Thyroid gland (tissue), 4 donors: ENCODE measurements around the gene C4orf50. TPM values are rescaled to one million over a fixed set of nuclear protein-coding genes. Genes with fewer than 3 reads are reported as not detected.
"Not testable (repeated sequence)": the region's sequence is repeated elsewhere in the genome, so short reads cannot be mapped to it uniquely, and the experiment has no call there.

ENCODE experiments used
- DNase-seq, 2 donors: peaks; one replicate each; pipeline ENCODE4 v3.0.0-alpha.2; 2019
- H3K27ac ChIP-seq, 3 donors: fragments of 200-600 bp; sonication (generic); 1 replicate in 2 of 3; 2 replicates in 1 of 3; pipeline ENCODE4 v1.5.1; 2016 to 2019; ENCODE audit warnings: mild to moderate bottlenecking in 1 of 3, moderate library complexity in 1 of 3
- H3K27me3 ChIP-seq: fragments of 200-600 bp; sonication (generic); one replicate; pipeline ENCODE4 v1.5.1; 2019
- H3K36me3 ChIP-seq, 2 donors: fragments of 200-600 bp; sonication (generic); one replicate each; pipeline ENCODE4 v1.5.1; 2016 to 2019
- H3K4me1 ChIP-seq, 2 donors: fragments of 200-600 bp; sonication (generic); one replicate each; pipeline ENCODE4 v1.5.1; 2017 to 2019
- H3K4me3 ChIP-seq, 3 donors: fragments of 200-600 bp; sonication (generic); replicated peaks in 1 of 3; 1 replicate in 2 of 3; 2 replicates in 1 of 3; pipeline ENCODE4 v1.5.1; 2016; ENCODE audit warnings: mild to moderate bottlenecking in 1 of 3
- H3K9me3 ChIP-seq: fragments of 200-600 bp; sonication (generic); one replicate; pipeline ENCODE4 v1.5.1; 2017
- POLR2A ChIP-seq, 2 donors: fragments of 450-650 bp; IDR thresholded peaks; one replicate each; pipeline ENCODE4 v1.6.1; 2017; ENCODE audit warnings: antibody characterized with exemption in 2 of 2, mild to moderate bottlenecking in 2 of 2, moderate library complexity in 1 of 2
- WGBS, 2 donors: methylation state at CpG; one replicate each; pipeline ENCODE4 v1.1.5; 2017; 5-methylcytosine and 5-hydroxymethylcytosine counted together
- intact Hi-C: fragments of 100-400 bp; cut with DNase I; formaldehyde crosslinking; loops from one replicate; pipeline ENCODE4 v1.15.1; 2023
- total RNA-seq, 4 donors: library from RNA; depleted of rRNA; stranded (reverse); fragments of >200 nt; gene quantifications; one replicate each; pipeline ENCODE4 v1.2.3, GENCODE V29; 2016
- TF ChIP-seq, protein P1 (sequence below), 6 experiments: fragments of 200-600 bp in 3 of 6; fragments of 450-650 bp in 3 of 6; sonication (generic) in 3 of 6; IDR thresholded peaks; one replicate each; pipeline ENCODE4 v1.5.1; 2016 to 2019; ENCODE audit warnings: antibody characterized with exemption in 6 of 6, mild to moderate bottlenecking in 2 of 6, inconsistent platforms in 1 of 6, moderate library complexity in 1 of 6

Gene C4orf50
- total RNA-seq, 4 donors from 2014 or later = 0.11 to 0.15 (median 0.13) TPM; not detected in 1

DNA sequence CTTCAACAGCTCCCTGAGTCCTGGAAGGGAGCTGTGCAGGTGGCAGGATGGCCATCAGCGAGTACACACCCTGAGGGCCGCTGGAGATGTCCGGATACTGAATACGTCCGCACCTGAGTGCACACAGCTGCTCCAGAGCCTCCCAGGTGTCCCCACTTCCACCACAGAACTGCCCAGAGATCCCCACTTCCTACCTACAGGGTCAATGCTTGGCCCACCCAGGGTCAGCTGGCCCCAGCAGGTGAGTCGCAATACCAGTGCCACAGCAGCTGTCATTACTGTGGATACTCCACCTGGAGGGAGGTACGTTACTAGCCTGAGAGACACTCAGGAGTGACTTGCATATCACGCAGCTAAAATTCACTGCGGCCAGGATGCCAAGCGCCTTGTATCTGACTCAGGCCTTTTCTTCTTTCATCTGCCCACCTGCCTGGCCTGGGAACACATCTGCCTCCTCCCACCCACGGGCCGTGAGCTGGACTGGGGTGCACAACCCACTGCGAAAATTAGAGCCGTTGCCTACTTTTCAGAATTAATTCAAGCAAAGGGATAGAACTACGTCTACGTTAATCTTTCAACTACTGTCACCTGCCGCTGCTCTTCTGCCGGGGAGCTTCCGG is 9.4 kb downstream of the C4orf50 start:
- 64 to 80% methylated on average over 13 to 16 of the region's 19 CpGs for WGBS, 2 donors
- Histone ChIP-seq H3K9me3 (no peaks in the 10 kb centered on the region), H3K27me3 (no peaks in the 10 kb centered on the region), H3K27ac (no peak overlapping the region), H3K36me3 (no peaks in the 10 kb centered on the region), H3K4me3 (no peak overlapping the region), H3K4me1 (peaks cover 0 to 8% of the 10 kb centered on the region in 2 donors)
- TF ChIP-seq POLR2A (IDR thresholded peaks at IDR 0.05) = no peak
- TF ChIP-seq, protein P1, sequence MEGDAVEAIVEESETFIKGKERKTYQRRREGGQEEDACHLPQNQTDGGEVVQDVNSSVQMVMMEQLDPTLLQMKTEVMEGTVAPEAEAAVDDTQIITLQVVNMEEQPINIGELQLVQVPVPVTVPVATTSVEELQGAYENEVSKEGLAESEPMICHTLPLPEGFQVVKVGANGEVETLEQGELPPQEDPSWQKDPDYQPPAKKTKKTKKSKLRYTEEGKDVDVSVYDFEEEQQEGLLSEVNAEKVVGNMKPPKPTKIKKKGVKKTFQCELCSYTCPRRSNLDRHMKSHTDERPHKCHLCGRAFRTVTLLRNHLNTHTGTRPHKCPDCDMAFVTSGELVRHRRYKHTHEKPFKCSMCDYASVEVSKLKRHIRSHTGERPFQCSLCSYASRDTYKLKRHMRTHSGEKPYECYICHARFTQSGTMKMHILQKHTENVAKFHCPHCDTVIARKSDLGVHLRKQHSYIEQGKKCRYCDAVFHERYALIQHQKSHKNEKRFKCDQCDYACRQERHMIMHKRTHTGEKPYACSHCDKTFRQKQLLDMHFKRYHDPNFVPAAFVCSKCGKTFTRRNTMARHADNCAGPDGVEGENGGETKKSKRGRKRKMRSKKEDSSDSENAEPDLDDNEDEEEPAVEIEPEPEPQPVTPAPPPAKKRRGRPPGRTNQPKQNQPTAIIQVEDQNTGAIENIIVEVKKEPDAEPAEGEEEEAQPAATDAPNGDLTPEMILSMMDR (IDR thresholded peaks at IDR 0.05) = no peak
- intact Hi-C loops = no loop called here
- no peak for DNase-seq

DNA sequence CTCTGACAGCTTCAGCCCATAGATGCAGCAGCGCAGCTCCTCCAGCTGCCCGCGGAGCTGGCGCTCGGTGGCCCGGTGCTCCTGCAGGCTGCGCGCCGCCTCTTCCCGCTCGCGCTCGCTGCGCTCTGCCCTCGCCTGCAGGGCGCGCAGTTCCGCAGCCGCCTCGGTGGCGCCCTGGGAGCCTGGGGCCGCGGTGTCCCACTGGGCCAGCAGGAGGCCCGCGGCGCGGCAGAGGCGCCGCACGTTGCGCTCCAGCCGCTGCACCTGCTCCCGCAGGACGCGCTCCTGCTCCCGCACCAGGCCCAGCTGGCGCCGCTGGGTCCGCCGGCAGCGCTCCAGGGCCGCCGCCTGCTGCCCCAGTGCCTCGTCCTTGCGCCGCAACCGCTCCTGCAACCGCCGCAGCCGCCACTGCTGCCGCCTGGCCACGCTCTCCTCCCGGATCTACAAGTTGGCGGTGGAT is 10.1 kb downstream of the C4orf50 start:
- Histone ChIP-seq H3K36me3 (no peaks in the 10 kb centered on the region), H3K27ac (no peak overlapping the region), H3K4me1 (peaks cover 0 to 8% of the 10 kb centered on the region in 2 donors), H3K27me3 (no peaks in the 10 kb centered on the region), H3K9me3 (no peaks in the 10 kb centered on the region), H3K4me3 (no peak overlapping the region)
- TF ChIP-seq POLR2A (IDR thresholded peaks at IDR 0.05) = no peak
- TF ChIP-seq, protein P1 (IDR thresholded peaks at IDR 0.05) = no peak
- DNase-seq = no peak
- intact Hi-C loops = no loop called here
- 50 to 52% methylated on average over 21 to 23 of the region's 54 CpGs for WGBS, 2 donors

DNA sequence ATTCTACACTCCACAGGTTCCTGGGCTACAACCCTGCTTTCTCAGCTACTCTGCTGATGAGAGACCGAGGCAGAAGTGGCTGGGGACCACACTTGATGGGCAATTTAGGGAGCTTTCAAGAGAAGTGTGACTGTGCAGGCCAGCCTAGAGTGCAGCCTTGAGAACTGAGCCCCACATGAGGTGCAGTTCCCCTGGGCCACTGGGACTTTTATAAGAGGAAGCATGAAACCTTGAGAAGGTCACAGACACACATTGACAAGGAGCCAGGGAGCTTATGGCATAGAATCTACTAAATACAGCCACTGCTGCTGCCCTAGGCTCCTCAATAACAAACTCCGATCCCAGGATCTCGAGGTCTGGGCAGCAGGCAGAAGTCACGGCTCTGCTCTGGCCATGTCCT is 13.1 kb downstream of the C4orf50 start:
- Histone ChIP-seq H3K27me3 (no peaks in the 10 kb centered on the region), H3K4me1 (no peaks in the 10 kb centered on the region), H3K27ac (no peak overlapping the region), H3K36me3 (no peaks in the 10 kb centered on the region), H3K9me3 (no peaks in the 10 kb centered on the region), H3K4me3 (no peak overlapping the region)
- TF ChIP-seq, protein P1 (IDR thresholded peaks at IDR 0.05) = no peak
- TF ChIP-seq POLR2A (IDR thresholded peaks at IDR 0.05) = no peak
- DNase-seq = no peak
- intact Hi-C loops = no loop called here
- WGBS, 2 donors = 76 to 82% methylated on average over 4 of the region's 4 CpGs

DNA sequence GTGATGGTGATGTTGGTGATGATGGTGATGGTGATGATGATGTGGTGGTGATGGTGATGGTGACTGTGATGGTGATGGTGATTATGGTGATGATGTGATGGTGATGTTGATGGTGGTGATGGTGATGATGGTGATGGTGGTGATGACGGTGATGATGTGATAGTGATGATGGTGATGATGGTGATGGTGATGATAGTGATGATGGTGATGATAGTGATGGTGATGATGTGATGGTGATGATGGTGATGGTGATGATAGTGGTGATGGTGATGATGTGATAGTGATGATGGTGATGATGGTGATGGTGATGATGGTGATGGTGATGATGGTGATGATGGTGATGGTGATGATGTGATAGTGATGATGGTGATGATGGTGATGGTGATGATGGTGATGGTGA is 14.7 kb downstream of the C4orf50 start:
- H3K9me3 ChIP-seq, H3K27me3 ChIP-seq, H3K4me1 ChIP-seq, H3K36me3 ChIP-seq, H3K4me3 ChIP-seq, H3K27ac ChIP-seq, DNase-seq: not testable (repeated sequence)
- 45 to 90% methylated on average over 1 of the region's 1 CpG for WGBS, 2 donors
- intact Hi-C loops = loop anchor here (5.0 kb wide), 1 partner anchor 84 kb away; no protein-coding TSS in a partner anchor

DNA sequence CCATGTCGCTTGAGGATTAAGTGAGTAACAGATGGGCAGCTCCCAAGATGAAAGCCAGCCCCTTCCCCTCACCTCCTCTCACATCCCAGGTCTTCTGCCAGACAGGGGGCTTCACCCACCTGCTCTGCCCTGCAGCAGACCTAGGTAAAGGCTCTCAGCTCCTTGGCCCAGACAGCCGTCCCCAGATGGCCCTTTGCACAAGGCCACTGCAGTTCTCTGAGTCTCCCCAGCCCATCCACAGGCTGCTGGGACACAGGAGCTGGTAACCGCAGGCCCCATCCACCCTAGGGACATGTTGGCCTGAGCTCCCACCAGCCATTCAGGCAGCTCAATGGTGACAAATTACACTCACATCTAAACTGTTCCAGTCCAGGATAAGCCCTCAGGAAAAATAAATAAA is 15.3 kb downstream of the C4orf50 start:
- Histone ChIP-seq H3K4me3 (no peak overlapping the region), H3K36me3 (no peaks in the 10 kb centered on the region)

More for the DNA sequence above, 15.3 kb downstream of the C4orf50 start:
- H3K4me1 ChIP-seq = no peaks in the 10 kb centered on the region
- no peak for DNase-seq
- H3K27me3 ChIP-seq = no peaks in the 10 kb centered on the region
- TF ChIP-seq, protein P1 (IDR thresholded peaks at IDR 0.05) = no peak
- TF ChIP-seq POLR2A (IDR thresholded peaks at IDR 0.05) = no peak
- intact Hi-C loops = loop anchor here (5.0 kb wide), 1 partner anchor 84 kb away; no protein-coding TSS in a partner anchor
- H3K27ac ChIP-seq = no peak overlapping the region
- no peaks in the 10 kb centered on the region for H3K9me3 ChIP-seq
- 53 to 87% methylated on average over 3 of the region's 3 CpGs for WGBS, 2 donors
